ENCODE results near the gene UBE2F.

The UBE2F gene

GRCh38 chr2:238015705-238016104, 48.9 kb downstream of the UBE2F start:
- H3K4me3 ChIP-seq (ENCODE audit: low read depth, low read length) = no peak overlapping the region
- no peaks in the 10 kb centered on the region for H3K36me3 ChIP-seq (ENCODE audit: control insufficient read depth, insufficient read depth, low read length)
- no peak overlapping the region for H3K27ac ChIP-seq
- H3K79me2 ChIP-seq = peaks cover 4% of the 10 kb centered on the region
- no peak overlapping the region for H2AFZ ChIP-seq
- no peak overlapping the region for H3K9ac ChIP-seq
- H3K4me2 ChIP-seq (ENCODE audit: low read length) = no peak overlapping the region
- H3K27me3 ChIP-seq (ENCODE audit: control insufficient read depth, insufficient read depth, low read length) = no peaks in the 10 kb centered on the region
- TF ChIP-seq, protein P1, sequence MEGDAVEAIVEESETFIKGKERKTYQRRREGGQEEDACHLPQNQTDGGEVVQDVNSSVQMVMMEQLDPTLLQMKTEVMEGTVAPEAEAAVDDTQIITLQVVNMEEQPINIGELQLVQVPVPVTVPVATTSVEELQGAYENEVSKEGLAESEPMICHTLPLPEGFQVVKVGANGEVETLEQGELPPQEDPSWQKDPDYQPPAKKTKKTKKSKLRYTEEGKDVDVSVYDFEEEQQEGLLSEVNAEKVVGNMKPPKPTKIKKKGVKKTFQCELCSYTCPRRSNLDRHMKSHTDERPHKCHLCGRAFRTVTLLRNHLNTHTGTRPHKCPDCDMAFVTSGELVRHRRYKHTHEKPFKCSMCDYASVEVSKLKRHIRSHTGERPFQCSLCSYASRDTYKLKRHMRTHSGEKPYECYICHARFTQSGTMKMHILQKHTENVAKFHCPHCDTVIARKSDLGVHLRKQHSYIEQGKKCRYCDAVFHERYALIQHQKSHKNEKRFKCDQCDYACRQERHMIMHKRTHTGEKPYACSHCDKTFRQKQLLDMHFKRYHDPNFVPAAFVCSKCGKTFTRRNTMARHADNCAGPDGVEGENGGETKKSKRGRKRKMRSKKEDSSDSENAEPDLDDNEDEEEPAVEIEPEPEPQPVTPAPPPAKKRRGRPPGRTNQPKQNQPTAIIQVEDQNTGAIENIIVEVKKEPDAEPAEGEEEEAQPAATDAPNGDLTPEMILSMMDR (IDR thresholded peaks at IDR 0.05) = peak; percentile 14
- peaks cover 3% of the 10 kb centered on the region for H3K4me1 ChIP-seq
- H3K9me3 ChIP-seq (ENCODE audit: control insufficient read depth, low read length) = no peaks in the 10 kb centered on the region

DNA sequence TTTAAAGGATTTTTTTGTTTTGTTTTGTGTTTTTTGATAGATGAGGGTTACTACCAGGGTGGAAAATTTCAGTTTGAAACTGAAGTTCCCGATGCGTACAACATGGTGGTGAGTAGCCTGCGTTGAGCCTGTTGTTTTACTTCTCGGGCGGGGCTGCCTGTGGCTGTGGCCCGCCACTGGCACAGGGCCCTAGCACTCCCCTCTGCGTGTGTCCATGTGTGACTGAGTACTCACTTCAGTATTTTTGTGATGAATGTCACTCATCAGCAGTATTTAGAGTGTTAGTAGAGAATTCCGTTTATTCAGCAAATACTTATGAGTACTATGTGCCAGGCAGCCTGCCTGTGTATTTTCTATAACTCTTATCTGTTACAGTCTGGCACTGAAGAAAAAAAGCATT, 49.7 kb downstream of the UBE2F start:
- Histone ChIP-seq H3K27me3 (ENCODE audit: control insufficient read depth, insufficient read depth, low read length) (no peaks in the 10 kb centered on the region), H3K27ac (no peak overlapping the region), H3K4me1 (peaks cover 3% of the 10 kb centered on the region), H3K9ac (no peak overlapping the region), H3K36me3 (ENCODE audit: control insufficient read depth, insufficient read depth, low read length) (no peaks in the 10 kb centered on the region), H3K9me3 (ENCODE audit: control insufficient read depth, low read length) (no peaks in the 10 kb centered on the region), H3K4me2 (ENCODE audit: low read length) (no peak overlapping the region), H3K79me2 (peaks cover 6% of the 10 kb centered on the region), H2AFZ (no peak overlapping the region), H3K4me3 (ENCODE audit: low read depth, low read length) (no peak overlapping the region)
- TF ChIP-seq, protein P1 (IDR thresholded peaks at IDR 0.05) = no peak

DNA sequence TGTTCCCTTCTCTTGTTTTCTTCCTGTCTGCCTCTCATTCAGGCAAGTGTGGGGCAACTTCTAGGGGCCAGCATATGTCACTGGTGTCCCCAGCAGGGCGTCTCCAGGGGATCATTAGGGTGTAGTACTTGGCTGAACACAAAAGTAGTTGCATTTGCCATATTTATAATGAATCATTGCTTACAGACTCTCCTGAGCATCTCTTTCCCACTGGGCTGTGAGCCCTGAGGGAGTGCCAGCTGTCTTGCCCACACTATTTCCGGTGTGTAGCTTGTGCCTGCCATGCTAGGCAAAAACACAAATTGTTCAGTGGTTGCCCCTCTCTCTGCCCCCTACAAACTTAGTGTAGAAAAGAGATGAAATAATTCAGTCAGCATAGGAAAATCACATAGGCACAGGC, 53.1 kb downstream of the UBE2F start:
- no peaks in the 10 kb centered on the region for H3K27me3 ChIP-seq (ENCODE audit: control insufficient read depth, insufficient read depth, low read length)
- H3K4me3 ChIP-seq (ENCODE audit: low read depth, low read length) = no peak overlapping the region
- peaks cover 9% of the 10 kb centered on the region for H3K79me2 ChIP-seq
- H3K4me2 ChIP-seq (ENCODE audit: low read length) = no peak overlapping the region
- H3K9ac ChIP-seq = no peak overlapping the region
- peaks cover 3% of the 10 kb centered on the region for H3K4me1 ChIP-seq
- no peak overlapping the region for H3K27ac ChIP-seq
- no peak overlapping the region for H2AFZ ChIP-seq
- H3K9me3 ChIP-seq (ENCODE audit: control insufficient read depth, low read length) = no peaks in the 10 kb centered on the region
- TF ChIP-seq, protein P1 (IDR thresholded peaks at IDR 0.05) = no peak
- H3K36me3 ChIP-seq (ENCODE audit: control insufficient read depth, insufficient read depth, low read length) = no peaks in the 10 kb centered on the region

GRCh38 chr2:238020816-238021215, 54.0 kb downstream of the UBE2F start:
- Histone ChIP-seq H3K27me3 (ENCODE audit: control insufficient read depth, insufficient read depth, low read length) (no peaks in the 10 kb centered on the region), H3K4me3 (ENCODE audit: low read depth, low read length) (no peak overlapping the region), H3K9ac (no peak overlapping the region), H3K36me3 (ENCODE audit: control insufficient read depth, insufficient read depth, low read length) (no peaks in the 10 kb centered on the region), H3K79me2 (peaks cover 9% of the 10 kb centered on the region), H3K27ac (no peak overlapping the region), H3K4me2 (ENCODE audit: low read length) (no peak overlapping the region), H2AFZ (no peak overlapping the region), H3K4me1 (peaks cover 7% of the 10 kb centered on the region), H3K9me3 (ENCODE audit: control insufficient read depth, low read length) (no peaks in the 10 kb centered on the region)
- TF ChIP-seq, protein P1 (IDR thresholded peaks at IDR 0.05) = no peak

GRCh38 chr2:238021327-238021726, 54.5 kb downstream of the UBE2F start:
- Histone ChIP-seq H3K27me3 (ENCODE audit: control insufficient read depth, insufficient read depth, low read length) (no peaks in the 10 kb centered on the region), H3K4me1 (peaks cover 7% of the 10 kb centered on the region), H2AFZ (no peak overlapping the region), H3K4me2 (ENCODE audit: low read length) (no peak overlapping the region), H3K9ac (no peak overlapping the region), H3K79me2 (peaks cover 9% of the 10 kb centered on the region), H3K36me3 (ENCODE audit: control insufficient read depth, insufficient read depth, low read length) (no peaks in the 10 kb centered on the region), H3K4me3 (ENCODE audit: low read depth, low read length) (no peak overlapping the region), H3K9me3 (ENCODE audit: control insufficient read depth, low read length) (no peaks in the 10 kb centered on the region), H3K27ac (no peak overlapping the region)
- TF ChIP-seq, protein P1 (IDR thresholded peaks at IDR 0.05) = no peak

Measured in parathyroid adenoma (tissue), 2 donors.